HG03521 (cell line): Measurements from ENCODE around the gene RINL.

Source experiments
- ATAC-seq: cut with Tn5 transposase; IDR thresholded peaks from one replicate; pipeline ENCODE4 v1.9.1; 2021; ENCODE audit warnings: mild to moderate bottlenecking, moderate library complexity; ENCODE audit not compliant: unreplicated experiment

RINL gene

DNA sequence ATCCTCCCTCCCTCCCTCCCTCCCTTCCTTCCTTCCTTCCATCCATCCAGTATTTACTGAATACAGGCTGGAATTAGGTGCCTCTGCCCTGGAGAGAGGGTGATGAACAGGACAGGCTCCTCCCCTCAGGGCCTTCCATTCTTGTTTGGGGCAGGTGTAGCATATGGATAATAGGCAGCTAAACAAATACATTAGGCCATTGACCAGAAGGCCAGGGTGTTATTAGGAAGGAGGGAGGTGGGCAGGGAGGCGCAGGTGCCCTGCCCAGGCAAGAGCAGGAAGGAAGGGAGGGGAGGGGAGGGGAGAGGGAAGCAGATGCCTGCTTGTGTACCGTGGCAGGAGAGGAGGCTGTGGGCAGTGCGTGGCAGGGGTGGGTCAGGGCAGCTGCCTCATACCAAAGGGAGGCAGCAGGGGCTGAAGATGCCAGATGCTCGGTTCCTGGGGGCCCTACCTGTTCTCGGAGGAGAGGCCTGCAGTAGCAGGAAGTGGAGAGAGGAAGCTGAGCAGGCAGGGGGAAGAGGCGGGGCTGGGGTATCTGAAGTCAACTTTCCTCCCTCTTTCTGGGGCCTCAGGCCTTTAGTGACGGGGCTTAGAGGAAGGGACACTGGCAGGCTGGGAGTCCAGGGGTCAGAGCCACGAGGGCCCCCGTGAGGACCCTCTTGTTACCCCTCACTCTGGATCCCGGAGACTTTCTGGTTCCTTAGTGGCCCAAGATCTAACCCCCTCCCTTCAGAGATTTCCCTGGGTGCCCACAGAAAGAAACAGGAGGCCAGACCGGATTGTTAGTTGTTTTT is at the start of gene RINL:
RINL (minus strand) TSS at position 495 of the 794 bp plus-strand sequence. CDS start 1,533 bp downstream, outside the sequence.
- ATAC-seq, result no peak

DNA sequence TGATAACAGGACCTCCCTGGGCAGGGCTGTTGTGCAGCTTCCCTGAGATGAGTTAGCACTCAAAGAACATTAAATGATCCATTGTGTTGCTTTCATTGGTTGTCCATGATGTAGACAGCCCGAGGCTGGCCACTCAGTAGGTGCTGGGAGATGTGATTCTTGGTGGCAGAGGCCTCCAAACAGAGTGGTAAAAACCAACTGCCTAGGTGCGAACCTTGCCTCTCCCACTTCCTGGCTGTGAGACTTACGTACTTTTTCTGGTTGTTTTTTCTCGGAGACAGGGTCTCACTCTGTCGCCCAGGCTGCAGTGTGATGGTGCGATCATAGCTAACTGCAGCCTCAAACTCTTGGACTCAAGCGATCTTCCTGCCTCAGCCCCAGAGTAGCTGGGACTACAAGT is 46.3 kb upstream of the RINL start:
- ATAC-seq, result no peak

DNA sequence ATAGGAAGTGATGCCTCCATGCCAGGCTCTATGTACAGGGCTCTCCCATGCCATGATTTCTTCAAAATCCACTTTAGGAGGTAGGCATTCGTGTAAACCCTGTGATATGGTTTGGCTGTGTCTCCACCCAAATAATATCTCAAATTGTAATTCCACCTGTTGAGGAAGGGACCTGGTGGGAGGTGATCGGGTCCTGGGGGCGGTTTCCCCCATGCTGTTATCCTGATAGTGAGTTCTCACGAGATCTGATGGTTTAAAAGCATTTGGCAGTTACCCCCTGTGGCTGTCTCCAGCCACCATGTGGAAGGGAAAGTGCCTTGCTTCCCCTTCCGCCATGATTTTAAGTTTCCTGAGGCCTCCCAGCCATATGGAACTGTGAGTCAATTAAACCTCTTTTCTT is 44.4 kb upstream of the RINL start:
- ATAC-seq, result no peak

- no peak for ATAC-seq
Observed at GRCh38 chr19:38921420-38922274, 43.6 kb upstream of the RINL start.

DNA sequence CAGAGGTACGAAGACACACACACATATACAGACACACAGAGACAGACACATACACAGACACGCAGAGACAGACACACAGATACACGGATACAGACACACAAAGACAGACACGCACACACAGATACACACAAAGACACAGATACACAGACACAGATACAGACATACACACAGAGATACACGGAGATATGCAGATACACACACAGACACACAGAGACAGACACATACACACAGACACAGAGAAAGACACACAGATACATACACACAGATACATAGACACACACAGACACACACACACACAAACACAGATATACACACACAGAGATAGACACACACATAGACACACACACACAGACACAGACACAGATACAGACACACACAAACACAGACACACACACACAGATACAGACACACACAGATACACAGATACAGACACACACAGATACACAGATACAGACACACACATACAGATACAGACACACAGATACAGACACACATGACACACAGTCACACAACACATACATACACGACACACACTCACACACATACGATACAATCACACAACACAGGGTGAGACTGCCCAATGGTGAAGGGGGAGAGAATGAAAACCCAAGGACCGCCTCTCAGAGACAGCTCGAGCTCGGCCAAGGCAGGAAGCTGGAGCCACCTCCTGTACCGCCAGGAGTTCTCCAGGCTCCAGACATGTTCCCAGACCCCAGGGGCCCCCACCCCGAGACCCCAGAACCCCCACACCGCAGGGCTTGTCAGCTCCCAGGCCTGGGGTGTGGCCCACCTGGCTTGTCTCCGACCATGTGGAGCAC is 42.7 kb upstream of the RINL start:
- no peak for ATAC-seq

GRCh38 chr19:38919837-38920601 is 41.9 kb upstream of the RINL start:
- ATAC-seq, result no peak

GRCh38 chr19:38918526-38918925 is 40.5 kb upstream of the RINL start:
- no peak for ATAC-seq

DNA sequence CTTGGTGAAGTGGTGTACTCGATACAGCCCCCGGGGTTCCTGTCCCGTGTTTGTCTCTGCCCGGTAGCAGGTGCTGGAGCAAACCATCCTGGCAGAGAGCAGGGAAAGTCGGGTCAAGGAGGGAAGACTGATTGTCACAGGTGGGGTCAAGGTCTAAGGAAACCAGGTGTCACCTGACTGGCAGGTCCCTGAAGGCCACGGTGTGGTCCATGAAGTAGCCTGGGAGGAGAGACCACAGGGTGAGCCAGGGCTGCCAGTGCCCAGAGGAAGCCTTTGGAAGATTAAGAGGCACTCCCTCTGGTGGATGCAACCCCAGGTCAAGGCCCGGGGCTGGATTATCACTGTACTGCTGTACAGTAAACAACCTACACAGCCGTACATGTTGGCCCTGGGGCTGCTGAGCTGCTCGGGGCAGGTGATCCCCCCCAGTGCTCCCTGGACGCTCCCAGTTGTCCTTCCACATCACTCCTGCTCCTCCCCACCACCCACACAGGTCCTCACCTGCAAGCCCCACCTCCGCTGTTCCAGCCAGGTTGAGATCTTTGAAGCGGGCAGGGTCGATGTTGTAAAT is 39.9 kb upstream of the RINL start:
- ATAC-seq, result no peak

GRCh38 chr19:38917516-38917915 is 39.4 kb upstream of the RINL start:
- no peak for ATAC-seq

- no peak for ATAC-seq
Observed at GRCh38 chr19:38915329-38916321, 37.5 kb upstream of the RINL start.

GRCh38 chr19:38913958-38914357 is 35.9 kb upstream of the RINL start:
- ATAC-seq, result no peak

DNA sequence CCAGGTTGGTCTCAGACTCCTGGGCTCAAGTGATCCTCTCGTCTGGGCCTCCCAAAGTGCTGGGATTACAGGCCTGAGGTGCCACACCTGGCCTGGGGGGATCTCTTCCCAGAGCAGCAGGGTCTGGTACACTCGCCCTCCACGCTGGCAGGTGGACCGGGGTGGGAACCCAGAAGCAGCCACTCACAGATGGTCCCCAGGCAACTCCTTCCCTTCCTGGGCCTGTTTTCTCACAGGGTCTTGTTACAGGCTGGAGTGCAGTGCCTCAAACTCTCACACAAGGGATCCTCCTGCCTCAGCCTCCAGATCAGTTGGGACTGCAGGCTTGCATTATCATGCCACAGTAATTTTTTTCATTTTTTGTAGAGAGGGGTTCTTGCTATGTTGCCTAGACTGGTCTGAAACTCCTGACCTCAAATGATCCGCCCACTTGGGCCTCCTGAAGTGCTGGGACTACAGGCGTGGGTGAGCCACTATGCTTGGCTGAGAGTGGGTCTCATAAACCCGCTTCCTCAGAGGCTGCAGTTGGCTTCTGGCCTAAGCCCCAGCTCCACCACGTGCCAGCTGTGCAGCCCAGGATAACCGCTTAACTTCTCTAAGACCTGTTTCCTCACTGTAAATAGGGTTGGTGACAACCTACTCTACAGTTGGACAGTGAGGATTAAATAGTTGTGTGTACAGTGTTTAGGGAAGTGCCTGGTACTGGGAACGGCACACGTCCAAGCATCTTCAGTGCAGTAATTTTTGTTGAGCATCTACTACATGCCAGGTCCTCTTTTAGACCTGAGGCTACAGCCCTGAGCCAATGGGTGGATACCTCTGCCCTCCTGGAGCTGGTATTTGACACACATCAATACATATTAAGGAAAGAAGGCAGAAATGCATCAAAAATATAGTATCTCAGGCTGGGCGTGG is 34.8 kb upstream of the RINL start:
- no peak for ATAC-seq

- ATAC-seq, result no peak
Observed at GRCh38 chr19:38911388-38912001, 33.4 kb upstream of the RINL start.

DNA sequence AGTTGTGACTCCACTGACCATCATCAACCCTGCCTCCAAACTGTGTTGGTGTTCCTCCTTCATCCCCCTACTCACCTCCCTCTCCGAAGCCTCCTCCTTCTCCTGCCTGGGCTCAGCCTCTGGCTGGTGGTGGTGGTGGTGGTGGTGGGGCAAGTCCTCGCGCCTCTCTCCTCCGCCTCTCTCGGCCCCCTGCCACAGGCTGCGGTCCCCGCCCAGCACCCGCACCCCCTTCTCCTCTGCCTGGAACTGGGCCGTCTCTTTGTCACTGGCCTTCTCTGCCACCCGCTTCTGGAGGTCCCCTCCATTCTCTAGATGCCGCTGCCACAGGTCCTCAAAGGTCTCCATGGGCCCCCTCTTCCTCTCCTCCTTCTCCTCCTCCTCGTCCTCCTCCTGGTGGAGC is 32.4 kb upstream of the RINL start:
- ATAC-seq, result no peak

DNA sequence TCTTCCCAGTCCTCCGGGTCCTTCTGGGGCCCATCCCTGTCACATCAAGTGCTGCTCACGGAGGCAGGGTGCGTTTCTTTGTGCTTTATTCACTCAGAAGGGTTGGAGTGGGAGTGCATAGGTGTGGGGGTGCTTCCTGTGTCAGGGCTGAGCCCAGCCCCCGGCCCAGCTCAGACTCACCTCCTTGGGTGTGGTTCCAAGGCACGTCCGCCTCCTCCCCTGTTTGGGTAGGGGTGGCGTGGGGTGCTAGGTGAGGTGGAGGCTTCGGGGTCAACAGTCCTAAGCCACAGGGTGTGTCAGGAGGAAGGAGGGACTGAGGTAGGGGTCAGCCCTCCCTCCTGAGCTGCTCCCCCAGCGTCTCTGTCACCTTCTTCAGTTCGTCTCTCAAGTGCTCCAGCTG is 30.8 kb upstream of the RINL start:
- ATAC-seq, result no peak

DNA sequence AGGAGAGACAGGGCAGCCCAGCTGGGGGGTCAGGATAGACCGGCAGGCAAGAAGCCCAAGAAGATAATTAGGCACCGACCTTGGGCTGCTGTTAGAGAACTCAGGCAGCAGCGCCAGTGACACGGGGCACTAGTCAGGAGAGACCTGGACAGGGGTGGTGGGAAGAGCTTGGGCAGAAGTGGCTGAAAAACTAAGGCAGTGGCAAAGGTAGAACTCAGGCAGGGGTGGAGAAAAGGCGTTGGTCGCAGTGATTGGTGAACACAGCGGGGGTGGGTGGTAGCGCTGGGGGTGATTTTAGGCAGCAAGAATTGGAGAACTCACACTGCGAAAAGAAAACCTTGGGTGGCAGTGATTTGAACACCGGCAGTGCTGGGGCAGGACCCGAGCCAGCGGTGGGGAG is 29.6 kb upstream of the RINL start:
- ATAC-seq, result no peak

DNA sequence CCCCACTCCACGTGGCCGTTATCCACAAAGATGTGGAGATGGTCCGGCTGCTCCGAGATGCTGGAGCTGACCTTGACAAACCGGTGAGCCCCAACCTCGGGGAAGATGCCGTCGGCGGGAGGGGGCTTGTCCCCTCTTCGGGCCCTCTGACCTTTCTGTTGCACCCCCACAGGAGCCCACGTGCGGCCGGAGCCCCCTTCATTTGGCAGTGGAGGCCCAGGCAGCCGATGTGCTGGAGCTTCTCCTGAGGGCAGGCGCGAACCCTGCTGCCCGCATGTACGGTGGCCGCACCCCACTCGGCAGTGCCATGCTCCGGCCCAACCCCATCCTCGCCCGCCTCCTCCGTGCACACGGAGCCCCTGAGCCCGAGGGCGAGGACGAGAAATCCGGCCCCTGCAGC is 29.2 kb upstream of the RINL start:
- ATAC-seq, result no peak

DNA sequence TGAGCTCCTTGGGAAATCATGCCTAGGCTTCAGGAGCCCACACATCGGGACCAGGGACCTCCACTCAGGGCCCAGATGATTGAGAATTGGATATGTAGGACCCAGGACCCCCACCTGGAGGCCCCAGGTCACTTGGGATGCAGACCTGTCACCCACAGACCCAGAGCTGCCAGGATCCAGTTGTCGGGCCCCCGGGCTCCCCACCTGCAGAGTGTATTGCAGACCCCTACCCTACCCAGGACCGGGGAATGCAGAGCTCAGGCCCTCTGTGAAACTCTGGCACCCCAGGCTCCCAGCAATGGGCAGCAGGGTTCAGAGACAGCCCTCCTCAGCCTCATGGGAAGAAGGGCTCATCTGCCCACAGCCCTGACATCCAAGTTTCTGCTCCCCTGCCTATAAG is 27.5 kb upstream of the RINL start:
- no peak for ATAC-seq
